Astrocyte (in vitro differentiated cells and primary cell): ENCODE measurements around the gene COQ10A.

ENCODE experiments used
- CTCF ChIP-seq: IDR thresholded peaks from 2 replicates; pipeline ENCODE4 v1.5.1; 2011; ENCODE audit warnings: low read depth, mild to moderate bottlenecking, inconsistent platforms, low read length, moderate library complexity; ENCODE audit not compliant: insufficient read depth
- EZH2 ChIP-seq: IDR thresholded peaks from 2 replicates; pipeline ENCODE4 v1.6.1; 2012; ENCODE audit warnings: mild to moderate bottlenecking, low read length, inconsistent platforms; ENCODE audit not compliant: insufficient read depth

GRCh38 chr12:56307221-56307965, 40.7 kb downstream of the COQ10A start:
- TF ChIP-seq CTCF = no peak
- no peak for TF ChIP-seq EZH2
